OCI-LY7 (cell line): ENCODE measurements around the gene TCF12. TPM values are rescaled to one million over a fixed set of nuclear protein-coding genes. Genes with fewer than 3 reads are reported as not detected.

ENCODE experiments used
- BruUV-seq: library from RNA; stranded (reverse); fragments of 400-500 nt; replicated peaks from 2 replicates; lab custom pipeline; 2021; lab: Mats Ljungman, UMichigan
- CTCF ChIA-PET: fragments of 300-600 bp; sonication (Branson Sonifier 250); formaldehyde crosslinking; loops from one replicate; lab custom pipeline; 2022; ENCODE audit warnings: antibody characterized with exemption; ENCODE audit not compliant: unreplicated experiment; lab: Charles Lee
- POLR2A ChIA-PET: fragments of 300-600 bp; sonication (Branson Sonifier 250); formaldehyde crosslinking; loops from one replicate; lab custom pipeline; 2022; ENCODE audit warnings: antibody characterized with exemption; lab: Charles Lee
- DNase-seq: peaks from one replicate; pipeline ENCODE4 v3.0.0-alpha.2; 2015; ENCODE audit warnings: low spot score
- H2AFZ ChIP-seq: fragments of 200-600 bp; sonication (generic), shearing (Covaris generic); 2 replicates; pipeline ENCODE4 v1.6.1; 2014; ENCODE audit warnings: mild to moderate bottlenecking, antibody characterized with exemption, low read length, moderate library complexity
- H3K27ac ChIP-seq: fragments of 200-600 bp; sonication (generic); 2 replicates; pipeline ENCODE4 v1.5.1; 2014; ENCODE audit warnings: mixed run types, low read depth, mild to moderate bottlenecking, moderate library complexity, low read length, inconsistent platforms; ENCODE audit not compliant: poor library complexity, severe bottlenecking
- H3K36me3 ChIP-seq: fragments of 200-600 bp; sonication (generic); 2 replicates; pipeline ENCODE4 v1.6.1; 2014; ENCODE audit warnings: mild to moderate bottlenecking, antibody characterized with exemption, low read length, moderate library complexity, mixed read lengths; ENCODE audit not compliant: insufficient read depth
- H3K4me1 ChIP-seq: fragments of 200-600 bp; sonication (generic); 2 replicates; pipeline ENCODE4 v1.5.1; 2014; ENCODE audit warnings: mild to moderate bottlenecking, low read length; ENCODE audit not compliant: insufficient read depth, poor library complexity, severe bottlenecking
- H3K4me2 ChIP-seq: fragments of 200-600 bp; sonication (generic); 2 replicates; pipeline ENCODE4 v1.6.1; 2014; ENCODE audit warnings: mild to moderate bottlenecking, low read length
- H3K4me3 ChIP-seq: fragments of 200-600 bp; sonication (generic); 2 replicates; pipeline ENCODE4 v1.5.1; 2014; ENCODE audit warnings: mild to moderate bottlenecking, low read depth, low read length; ENCODE audit not compliant: poor library complexity, severe bottlenecking
- H3K79me2 ChIP-seq: fragments of 200-600 bp; sonication (generic); 2 replicates; pipeline ENCODE4 v1.6.1; 2016; ENCODE audit warnings: low read depth, mild to moderate bottlenecking, low read length, moderate library complexity, mixed read lengths; ENCODE audit not compliant: insufficient read depth
- H3K9me2 ChIP-seq: fragments of 200-600 bp; sonication (generic); 2 replicates; pipeline ENCODE4 v1.6.1; 2016; ENCODE audit warnings: mild to moderate bottlenecking, low read length, mixed read lengths; ENCODE audit not compliant: insufficient read depth
- H3K9me3 ChIP-seq: fragments of 200-600 bp; sonication (generic); 2 replicates; pipeline ENCODE4 v1.6.1; 2014; ENCODE audit warnings: mild to moderate bottlenecking, mixed run types, low read length, mixed read lengths
- H4K20me1 ChIP-seq: fragments of 200-600 bp; sonication (generic); 2 replicates; pipeline ENCODE4 v1.6.1; 2014; ENCODE audit warnings: mild to moderate bottlenecking, antibody characterized with exemption, low read length, moderate library complexity, mixed read lengths; ENCODE audit not compliant: insufficient read depth
- CTCF ChIP-seq: fragments of 200-600 bp; sonication (generic); conservative IDR thresholded peaks from 2 replicates; pipeline ENCODE4 v1.5.1; 2014; ENCODE audit warnings: mild to moderate bottlenecking, antibody characterized with exemption, low read length, moderate library complexity, mixed read lengths
- EZH2phosphoT487 ChIP-seq: fragments of 200-600 bp; sonication (generic); IDR thresholded peaks from 2 replicates; pipeline ENCODE4 v1.6.1; 2018; ENCODE audit warnings: low read depth, borderline replicate concordance, mild to moderate bottlenecking, mixed run types, antibody characterized with exemption, low read length, moderate library complexity, mixed read lengths
- intact Hi-C: fragments of 100-400 bp; cut with micrococcal nuclease; formaldehyde crosslinking; loops from one replicate; pipeline ENCODE4 v1.10.0; 2022; ENCODE audit not compliant: unreplicated experiment
- total RNA-seq, 2 experiments: library from RNA; depleted of rRNA in 1 of 2; stranded (reverse); fragments of >200 nt in 1 of 2; shearing (Covaris generic) in 1 of 2; gene quantifications; 2 replicates each; pipeline ENCODE4 v1.2.3, GENCODE V29; 2014 to 2022

The TCF12 gene
- total RNA-seq, 2 experiments from 2014 or later: 51.6 to 139 TPM

- CTCF ChIA-PET: interaction anchor here (1.5 kb wide), 1 partner anchor 160 kb away, joined by 6 read pairs; no protein-coding TSS in a partner anchor
- intact Hi-C loops: loop anchor here (1.0 to 10.0 kb wide), 3 partner anchors 66 to 652 kb away; no protein-coding TSS in a partner anchor
- Histone ChIP-seq H3K79me2 (no peaks in the 10 kb centered on the region), H3K36me3 (peaks cover 7% of the 10 kb centered on the region), H3K9me3 (no peaks in the 10 kb centered on the region), H4K20me1 (no peaks in the 10 kb centered on the region), H3K9me2 (no peaks in the 10 kb centered on the region), H3K4me3 (no peak overlapping the region), H3K4me2 (no peak overlapping the region), H3K4me1 (peaks cover 3% of the 10 kb centered on the region), H3K27ac (no peak overlapping the region), H2AFZ (no peak overlapping the region)
- DNase-seq: peak; percentile 53
- no TSS peak for BruUV-seq
- POLR2A ChIA-PET: interaction anchor here (0.6 to 2.2 kb wide), 9 partner anchors 8 to 782 kb away, joined by 3 to 7 read pairs (median 3); no protein-coding TSS in a partner anchor
- TF ChIP-seq EZH2phosphoT487: no peak
- TF ChIP-seq CTCF: peak; percentile 91
Observed at GRCh38 chr15:57146506-57147201, 228.2 kb downstream of the TCF12 start.

DNA sequence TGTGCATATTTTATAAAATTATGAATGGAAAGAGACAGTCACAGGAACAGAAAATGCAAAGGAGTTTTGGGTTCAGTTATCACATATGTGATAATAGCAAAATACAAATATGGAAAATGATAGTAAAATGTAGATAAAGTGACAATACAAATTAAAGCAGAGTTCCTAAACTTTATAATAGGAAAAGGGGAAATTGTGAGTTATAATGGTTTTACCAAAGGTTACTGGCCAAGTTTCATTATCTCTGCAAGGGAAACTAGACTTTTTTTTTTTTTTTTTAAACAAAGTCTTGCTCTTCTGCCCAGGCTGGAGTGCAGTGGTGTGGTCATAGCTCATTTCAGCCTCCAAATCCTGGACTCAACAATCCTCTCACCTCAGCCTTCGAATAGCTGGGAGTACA lies 229.2 kb downstream of the TCF12 start:
- TF ChIP-seq EZH2phosphoT487: no peak
- TF ChIP-seq CTCF: no peak
- H3K9me2 ChIP-seq: no peaks in the 10 kb centered on the region
- intact Hi-C loops: loop anchor here (5.0 to 10.0 kb wide), 2 partner anchors 65 to 653 kb away; no protein-coding TSS in a partner anchor
- H3K36me3 ChIP-seq: peaks cover 12% of the 10 kb centered on the region
- no peak overlapping the region for H3K4me3 ChIP-seq
- H3K9me3 ChIP-seq: peaks cover 5% of the 10 kb centered on the region; the same call in 1 of the 2 replicates
- POLR2A ChIA-PET: interaction anchor here (0.6 to 2.2 kb wide), 4 partner anchors 9 to 1221 kb away, joined by 3 to 7 read pairs (median 4); no protein-coding TSS in a partner anchor
- DNase-seq: no peak
- H4K20me1 ChIP-seq: no peaks in the 10 kb centered on the region
- H3K4me1 ChIP-seq: peaks cover 3% of the 10 kb centered on the region
- no peak overlapping the region for H3K27ac ChIP-seq
- H3K79me2 ChIP-seq: no peaks in the 10 kb centered on the region
- no peak overlapping the region for H2AFZ ChIP-seq
- CTCF ChIA-PET: interaction anchor here (0.5 to 0.7 kb wide), 2 partner anchors 159 to 212 kb away, joined by 4 read pairs; no protein-coding TSS in a partner anchor
- no TSS peak for BruUV-seq
- no peak overlapping the region for H3K4me2 ChIP-seq
